ENCODE results near the gene NEK2. TPM values are rescaled to one million over a fixed set of nuclear protein-coding genes. Genes with fewer than 3 reads are reported as not detected.

NEK2 gene
- total and polyA plus RNA-seq, 4 donors: 0.61 to 5.9 (median 0.83) TPM

DNA sequence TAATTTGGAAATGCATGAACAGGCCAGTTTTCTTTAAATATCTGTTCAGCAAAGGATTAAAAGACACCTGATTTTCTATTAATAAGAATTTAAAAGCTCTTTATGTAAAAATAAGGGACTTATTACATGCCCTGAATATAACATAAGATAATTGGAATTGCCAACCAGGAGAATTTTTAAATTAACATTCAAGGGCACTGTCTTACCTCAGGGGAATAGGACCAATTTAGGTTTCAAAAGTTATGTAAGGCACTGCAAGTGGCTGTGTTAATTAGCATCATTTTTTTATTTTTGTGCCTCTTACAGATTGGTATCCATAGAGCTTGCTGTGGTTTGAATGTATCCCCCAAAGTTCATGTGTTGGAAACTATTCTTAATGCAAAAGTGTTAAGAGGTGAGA lies 1.3 kb upstream of the NEK2 start:
- no peak overlapping the region for H3K4me3 ChIP-seq
- peaks cover 0 to 21% (median 3%) of the 10 kb centered on the region in 5 donors for H3K4me1 ChIP-seq (ENCODE audit: control insufficient read depth in 5 of 5, insufficient read depth in 5 of 5, low read length in 5 of 5)
- no peak overlapping the region for H3K9ac ChIP-seq (ENCODE audit: insufficient read depth in 1 of 2, low read length in 2 of 2)
- ATAC-seq (ENCODE audit: insufficient read depth, low FRiP score): no peak
- no peaks in the 10 kb centered on the region for H3K27me3 ChIP-seq (ENCODE audit: control insufficient read depth in 3 of 3, insufficient read depth in 3 of 3, low read length in 2 of 3)
- no peak for DNase-seq
- TF ChIP-seq, protein P1, sequence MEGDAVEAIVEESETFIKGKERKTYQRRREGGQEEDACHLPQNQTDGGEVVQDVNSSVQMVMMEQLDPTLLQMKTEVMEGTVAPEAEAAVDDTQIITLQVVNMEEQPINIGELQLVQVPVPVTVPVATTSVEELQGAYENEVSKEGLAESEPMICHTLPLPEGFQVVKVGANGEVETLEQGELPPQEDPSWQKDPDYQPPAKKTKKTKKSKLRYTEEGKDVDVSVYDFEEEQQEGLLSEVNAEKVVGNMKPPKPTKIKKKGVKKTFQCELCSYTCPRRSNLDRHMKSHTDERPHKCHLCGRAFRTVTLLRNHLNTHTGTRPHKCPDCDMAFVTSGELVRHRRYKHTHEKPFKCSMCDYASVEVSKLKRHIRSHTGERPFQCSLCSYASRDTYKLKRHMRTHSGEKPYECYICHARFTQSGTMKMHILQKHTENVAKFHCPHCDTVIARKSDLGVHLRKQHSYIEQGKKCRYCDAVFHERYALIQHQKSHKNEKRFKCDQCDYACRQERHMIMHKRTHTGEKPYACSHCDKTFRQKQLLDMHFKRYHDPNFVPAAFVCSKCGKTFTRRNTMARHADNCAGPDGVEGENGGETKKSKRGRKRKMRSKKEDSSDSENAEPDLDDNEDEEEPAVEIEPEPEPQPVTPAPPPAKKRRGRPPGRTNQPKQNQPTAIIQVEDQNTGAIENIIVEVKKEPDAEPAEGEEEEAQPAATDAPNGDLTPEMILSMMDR (IDR thresholded peaks at IDR 0.05; ENCODE audit: control extremely low read depth, extremely low read depth): no peak
- H3K36me3 ChIP-seq (ENCODE audit: control insufficient read depth in 4 of 4, insufficient read depth in 4 of 4, low read length in 4 of 4): no peaks in the 10 kb centered on the region
- H3K27ac ChIP-seq (ENCODE audit: low read depth in 1 of 2, low read length in 1 of 2): no peak overlapping the region
- no peaks in the 10 kb centered on the region for H3K9me3 ChIP-seq (ENCODE audit: control insufficient read depth in 4 of 4, insufficient read depth in 3 of 4, low read length in 3 of 4)

DNA sequence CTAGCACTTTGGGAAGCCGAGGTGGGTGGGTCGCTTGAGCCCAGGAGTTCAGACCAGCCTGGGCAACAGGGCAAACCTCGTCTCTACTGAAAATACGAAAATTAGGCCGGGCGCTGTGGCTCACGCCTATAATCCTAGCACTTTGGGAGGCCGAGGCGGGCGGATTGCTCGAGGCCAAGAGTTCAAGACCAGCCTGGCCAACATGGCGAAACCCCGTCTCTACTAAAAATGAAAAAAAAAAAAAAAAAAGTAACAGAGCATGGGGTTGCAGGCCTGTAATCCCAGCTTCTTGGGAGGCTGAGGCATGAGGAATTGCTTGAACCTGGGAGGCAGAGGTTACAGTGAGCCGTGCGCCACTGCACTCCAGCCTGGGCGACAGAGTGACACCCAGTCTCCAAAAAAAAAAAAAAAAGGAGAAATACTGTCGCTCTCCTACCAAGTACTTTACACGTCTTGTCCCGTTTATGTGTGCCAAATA lies 724 bp upstream of the NEK2 start:
- H3K27ac ChIP-seq (ENCODE audit: low read depth in 1 of 2, low read length in 1 of 2): no peak overlapping the region
- H3K27me3 ChIP-seq (ENCODE audit: control insufficient read depth in 3 of 3, insufficient read depth in 3 of 3, low read length in 2 of 3): no peaks in the 10 kb centered on the region
- WGBS, 2 donors: 49 to 51% methylated on average over 19 of the region's 19 CpGs

DNA sequence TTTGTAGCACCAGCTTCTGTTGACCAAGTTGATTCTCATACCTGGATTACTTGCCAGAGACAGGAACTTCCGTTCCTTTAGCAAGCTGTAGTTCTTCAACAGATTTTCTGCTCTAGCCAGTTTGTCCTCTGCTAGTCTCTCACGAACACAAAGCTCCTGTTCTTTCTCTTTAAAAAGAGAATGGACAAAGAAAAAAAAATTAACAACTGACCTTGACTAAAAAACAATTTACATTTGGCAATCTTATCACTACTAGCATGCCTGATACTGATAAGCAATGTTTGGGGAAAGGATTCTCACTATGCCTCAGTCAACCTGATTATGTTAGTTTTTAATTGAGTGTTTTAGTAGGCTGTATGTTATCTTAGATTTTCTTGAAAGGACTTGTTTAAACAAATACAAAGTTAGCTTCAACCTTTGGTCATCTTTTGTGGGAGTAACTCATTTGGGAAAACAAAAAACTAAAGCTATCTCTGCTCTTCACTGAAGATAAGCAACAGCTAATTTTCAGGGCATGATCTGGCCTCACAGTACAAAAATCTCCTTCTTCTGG lies 8.3 kb downstream of the NEK2 start:
- Histone ChIP-seq H3K36me3 (ENCODE audit: control insufficient read depth in 4 of 4, insufficient read depth in 4 of 4, low read length in 4 of 4) (peaks cover 0 to 13% (median 7%) of the 10 kb centered on the region in 4 donors), H3K9ac (ENCODE audit: insufficient read depth in 1 of 2, low read length in 2 of 2) (no peak overlapping the region), H3K27ac (ENCODE audit: low read depth in 1 of 2, low read length in 1 of 2) (no peak overlapping the region), H3K9me3 (ENCODE audit: control insufficient read depth in 4 of 4, insufficient read depth in 3 of 4, low read length in 3 of 4) (no peaks in the 10 kb centered on the region), H3K4me1 (ENCODE audit: control insufficient read depth in 5 of 5, insufficient read depth in 5 of 5, low read length in 5 of 5) (no peaks in the 10 kb centered on the region), H3K27me3 (ENCODE audit: control insufficient read depth in 3 of 3, insufficient read depth in 3 of 3, low read length in 2 of 3) (no peaks in the 10 kb centered on the region), H3K4me3 (no peak overlapping the region)
- ATAC-seq (ENCODE audit: insufficient read depth, low FRiP score): no peak
- WGBS, 2 donors: 75 to 80% methylated on average over 2 of the region's 2 CpGs
- DNase-seq: no peak
- TF ChIP-seq, protein P1 (IDR thresholded peaks at IDR 0.05; ENCODE audit: control extremely low read depth, extremely low read depth): no peak

More for the DNA sequence above, 724 bp upstream of the NEK2 start:
- Histone ChIP-seq H3K4me1 (ENCODE audit: control insufficient read depth in 5 of 5, insufficient read depth in 5 of 5, low read length in 5 of 5) (peaks cover 0 to 19% (median 3%) of the 10 kb centered on the region in 5 donors), H3K9me3 (ENCODE audit: control insufficient read depth in 4 of 4, insufficient read depth in 3 of 4, low read length in 3 of 4) (no peaks in the 10 kb centered on the region), H3K4me3 (no peak overlapping the region), H3K36me3 (ENCODE audit: control insufficient read depth in 4 of 4, insufficient read depth in 4 of 4, low read length in 4 of 4) (no peaks in the 10 kb centered on the region), H3K9ac (ENCODE audit: insufficient read depth in 1 of 2, low read length in 2 of 2) (no peak overlapping the region)
- no peak for ATAC-seq (ENCODE audit: insufficient read depth, low FRiP score)
- no peak for DNase-seq
- TF ChIP-seq, protein P1 (IDR thresholded peaks at IDR 0.05; ENCODE audit: control extremely low read depth, extremely low read depth): no peak
